ENCODE results near the gene EEFSEC.

EEFSEC gene

DNA sequence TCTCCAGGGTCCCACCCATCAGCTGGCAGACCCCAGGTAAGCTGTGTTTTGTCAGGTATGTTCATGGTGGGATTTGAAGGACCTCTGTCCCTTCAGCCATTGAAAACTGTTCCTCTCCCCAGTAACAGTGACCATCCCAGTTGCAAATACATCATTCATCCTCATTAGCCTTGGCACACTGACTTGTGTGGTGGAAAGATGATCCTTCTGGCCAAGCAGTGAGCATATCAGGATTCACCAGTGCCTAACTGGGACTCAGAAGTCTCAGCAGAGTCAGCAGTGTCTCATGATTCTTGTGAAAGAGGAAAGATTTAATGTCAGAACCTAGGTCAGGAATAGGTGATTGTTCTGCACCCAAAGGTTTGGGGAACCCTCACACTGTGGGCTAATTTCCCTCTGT, 223.2 kb downstream of the EEFSEC start:
- no peak for DNase-seq

- no peak for DNase-seq
Measured at GRCh38 chr3:128378631-128379347, 225.5 kb downstream of the EEFSEC start.

DNA sequence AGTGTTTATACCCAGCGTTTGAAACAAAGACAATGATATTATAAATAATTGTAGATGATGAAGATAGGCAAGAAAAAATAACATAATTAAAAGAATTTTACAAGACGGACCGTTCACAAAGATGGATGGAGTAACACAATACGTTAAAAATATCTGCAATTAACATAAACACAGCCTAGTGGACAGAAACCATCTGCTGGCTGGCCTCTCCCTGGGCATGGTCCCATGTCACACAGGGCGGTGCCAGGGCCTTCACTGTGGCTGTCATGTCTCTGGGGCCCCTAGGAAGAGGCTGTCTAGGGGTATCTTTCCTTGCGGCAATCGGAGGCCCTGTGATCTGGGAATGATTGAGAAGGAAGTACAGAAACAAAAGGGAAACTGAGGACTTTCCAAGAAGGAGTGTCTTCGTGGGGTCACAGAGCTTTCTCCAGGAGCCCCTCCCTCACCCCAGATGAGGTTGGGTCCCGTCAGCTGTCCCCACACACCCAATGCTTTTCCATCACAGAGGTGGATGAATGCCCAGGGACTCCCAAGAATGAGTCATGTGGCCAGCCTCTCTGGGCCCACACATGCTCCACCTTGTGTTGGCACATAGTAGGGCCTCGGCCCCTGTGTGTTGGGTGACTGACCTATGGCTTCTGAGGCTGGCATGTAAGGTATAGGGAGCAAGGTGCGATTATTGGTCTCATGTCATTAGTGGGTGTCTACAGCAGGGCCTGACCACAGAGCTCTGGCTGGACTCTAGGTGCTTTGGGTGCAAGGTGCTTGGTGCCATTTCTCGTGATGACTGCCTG, 226.3 kb downstream of the EEFSEC start:
- no peak for DNase-seq

DNA sequence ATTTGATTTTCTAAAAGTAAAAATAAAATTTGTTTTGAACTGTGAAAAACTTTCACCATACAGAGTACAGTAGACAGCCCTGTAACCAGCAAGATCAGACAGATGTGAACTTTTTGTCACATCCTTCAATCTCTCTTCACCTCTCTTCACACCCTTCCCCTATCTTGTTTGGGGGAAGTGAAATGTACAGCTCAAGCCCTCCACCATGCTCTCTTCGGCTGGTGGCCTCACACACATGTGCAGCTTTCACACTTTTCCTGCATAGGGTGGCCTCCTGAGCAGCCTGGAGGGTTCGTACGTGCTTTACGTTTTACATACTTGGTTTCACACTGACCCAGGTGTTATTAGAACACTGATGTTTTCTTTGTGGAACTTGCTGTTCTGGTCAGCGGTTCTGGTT, 227.0 kb downstream of the EEFSEC start:
- DNase-seq = no peak

- DNase-seq = no peak
Measured at GRCh38 chr3:128380719-128381118, 227.4 kb downstream of the EEFSEC start.

DNA sequence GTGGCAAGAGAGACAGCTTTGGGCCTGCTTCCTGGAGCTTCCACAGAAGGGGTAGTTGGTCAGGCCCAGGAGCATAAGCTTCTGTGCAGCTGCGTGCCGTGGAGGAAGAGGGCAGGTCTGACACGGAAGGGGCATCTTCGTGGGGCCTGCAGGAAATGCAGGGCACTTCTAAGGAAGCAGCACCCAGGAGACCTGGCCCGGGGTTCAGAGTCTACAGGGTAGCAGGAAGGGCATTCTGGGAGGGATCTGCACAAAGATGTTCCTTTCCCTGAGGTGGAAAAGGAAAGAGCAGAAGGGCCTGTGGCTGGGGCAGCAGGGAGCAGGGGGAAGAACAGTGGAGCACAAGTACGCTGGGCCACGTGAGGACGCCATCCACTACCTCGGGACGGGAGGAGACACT, 228.3 kb downstream of the EEFSEC start:
- no peak for DNase-seq

- no peak for DNase-seq
Measured at GRCh38 chr3:128382221-128382807, 229.0 kb downstream of the EEFSEC start.

- DNase-seq = peak; percentile 30
Measured at GRCh38 chr3:128383316-128384235, 230.3 kb downstream of the EEFSEC start.

DNA sequence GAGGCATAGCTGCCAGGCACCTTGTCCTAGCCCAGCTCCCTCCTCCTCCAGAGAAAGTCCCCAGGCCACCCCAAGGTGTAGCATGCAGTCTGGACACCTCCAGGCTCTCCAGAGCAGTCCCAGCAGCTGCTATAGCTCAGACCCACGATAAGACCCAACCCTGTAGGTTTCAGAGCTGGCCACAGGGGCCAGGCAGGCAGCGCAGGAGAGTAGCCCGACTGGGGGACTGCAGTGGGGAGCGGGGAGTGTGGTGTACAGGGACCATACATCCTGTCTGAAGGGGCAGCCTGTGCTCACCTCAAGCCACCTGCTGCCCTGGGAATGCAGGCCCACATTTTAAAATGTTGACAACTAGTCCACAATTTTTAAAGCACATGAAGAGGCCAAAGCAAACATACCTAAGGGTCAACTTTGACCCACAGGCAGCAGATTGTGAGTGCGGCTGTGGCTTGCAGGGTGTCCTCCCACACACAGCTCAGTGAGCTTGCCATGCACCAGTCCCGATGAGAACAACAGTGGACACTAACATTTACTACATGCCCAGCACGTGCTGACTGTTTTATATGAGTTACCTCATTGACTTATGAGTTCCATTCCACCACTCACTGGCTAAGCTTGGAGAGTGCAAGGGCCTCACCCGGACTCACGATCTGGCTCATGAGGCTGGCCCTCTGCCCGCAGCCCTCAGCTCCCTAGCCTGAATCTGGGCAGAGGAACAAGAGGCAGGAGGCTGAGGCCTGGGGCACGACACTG, 232.0 kb downstream of the EEFSEC start:
- no peak for DNase-seq

- no peak for DNase-seq
Measured at GRCh38 chr3:128388932-128389331, 235.7 kb downstream of the EEFSEC start.

DNA sequence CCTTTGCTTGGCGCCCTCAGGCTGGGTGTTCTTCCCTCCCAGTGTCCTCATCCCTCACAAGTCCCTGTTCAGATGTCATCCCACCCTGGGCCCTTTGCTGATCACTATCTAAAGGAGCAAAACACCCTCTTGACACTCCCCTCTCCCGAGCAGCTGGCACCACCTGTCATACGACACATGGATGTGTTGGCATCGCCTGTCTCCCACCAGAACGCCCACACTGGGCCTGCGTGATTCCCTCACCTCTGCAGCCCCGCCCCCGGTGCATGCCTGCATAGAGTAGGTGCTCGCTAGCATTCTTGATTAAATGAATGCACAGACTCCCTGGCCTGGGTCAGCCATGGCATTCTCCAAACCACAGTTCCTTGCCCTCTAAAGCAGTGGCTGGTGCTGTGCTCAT, 237.6 kb downstream of the EEFSEC start:
- no peak for DNase-seq

GRCh38 chr3:128392021-128392420, 238.7 kb downstream of the EEFSEC start:
- DNase-seq = no peak

DNA sequence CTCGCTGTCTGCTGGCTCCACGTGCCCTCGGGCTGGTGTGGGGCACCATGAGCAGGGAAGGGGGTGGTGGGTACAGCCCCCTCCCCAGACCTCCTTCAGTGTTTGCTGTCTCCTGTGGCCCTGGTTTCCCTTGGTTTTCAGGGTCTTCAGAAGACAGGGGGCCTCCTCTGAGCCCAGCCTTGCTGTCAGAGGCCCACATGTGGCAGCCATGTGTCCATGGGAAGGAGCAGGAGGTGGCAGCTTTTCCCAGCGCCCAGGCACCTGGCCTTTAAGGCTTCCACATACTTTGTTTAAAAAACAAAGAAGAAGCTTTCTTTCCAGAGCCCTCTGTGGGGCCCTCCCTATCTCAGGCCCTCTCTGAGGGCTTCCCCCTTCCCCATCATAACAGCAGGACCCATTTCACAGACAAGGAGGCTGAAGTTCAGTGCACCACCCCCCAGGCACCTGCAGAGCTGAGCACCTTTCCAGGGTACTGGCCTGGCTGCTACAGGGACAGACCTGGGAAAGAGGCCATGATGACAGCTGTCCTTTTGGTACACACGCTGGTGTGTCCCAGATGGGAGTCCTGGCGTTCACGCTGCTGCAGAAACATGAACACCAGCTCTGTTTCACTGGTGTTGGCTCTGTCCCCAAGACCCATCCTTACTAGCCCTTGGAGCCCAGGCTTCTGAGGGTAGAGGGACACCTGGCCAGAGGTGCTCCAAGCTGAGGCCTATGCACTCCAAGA, 239.7 kb downstream of the EEFSEC start:
- DNase-seq = no peak

- no peak for DNase-seq
Measured at GRCh38 chr3:128394033-128394432, 240.8 kb downstream of the EEFSEC start.

DNA sequence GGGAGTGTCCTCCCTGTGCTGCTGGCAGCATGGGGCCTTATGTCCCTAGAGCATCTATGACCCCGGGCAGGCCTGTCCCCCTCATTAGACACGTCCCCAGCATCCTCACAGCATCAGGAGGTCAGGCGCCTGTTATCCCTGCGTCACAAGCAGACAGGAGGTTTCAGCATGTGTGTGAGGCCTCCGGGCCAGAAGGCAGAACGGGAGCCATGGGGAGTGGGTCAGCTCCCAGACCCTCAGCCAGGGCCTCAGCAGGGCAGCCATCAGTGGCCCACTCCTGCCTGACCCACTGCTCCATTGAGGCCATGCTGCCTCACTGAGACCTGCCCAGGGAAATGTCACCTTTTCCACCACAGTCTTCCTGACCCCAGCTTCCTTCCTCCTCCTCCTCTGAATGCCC, 241.8 kb downstream of the EEFSEC start:
- DNase-seq = no peak

- no peak for DNase-seq
Measured at GRCh38 chr3:128395500-128396162, 242.3 kb downstream of the EEFSEC start.

- no peak for DNase-seq
Measured at GRCh38 chr3:128397484-128397883, 244.2 kb downstream of the EEFSEC start.

- DNase-seq = no peak
Measured at GRCh38 chr3:128398586-128398985, 245.3 kb downstream of the EEFSEC start.

DNA sequence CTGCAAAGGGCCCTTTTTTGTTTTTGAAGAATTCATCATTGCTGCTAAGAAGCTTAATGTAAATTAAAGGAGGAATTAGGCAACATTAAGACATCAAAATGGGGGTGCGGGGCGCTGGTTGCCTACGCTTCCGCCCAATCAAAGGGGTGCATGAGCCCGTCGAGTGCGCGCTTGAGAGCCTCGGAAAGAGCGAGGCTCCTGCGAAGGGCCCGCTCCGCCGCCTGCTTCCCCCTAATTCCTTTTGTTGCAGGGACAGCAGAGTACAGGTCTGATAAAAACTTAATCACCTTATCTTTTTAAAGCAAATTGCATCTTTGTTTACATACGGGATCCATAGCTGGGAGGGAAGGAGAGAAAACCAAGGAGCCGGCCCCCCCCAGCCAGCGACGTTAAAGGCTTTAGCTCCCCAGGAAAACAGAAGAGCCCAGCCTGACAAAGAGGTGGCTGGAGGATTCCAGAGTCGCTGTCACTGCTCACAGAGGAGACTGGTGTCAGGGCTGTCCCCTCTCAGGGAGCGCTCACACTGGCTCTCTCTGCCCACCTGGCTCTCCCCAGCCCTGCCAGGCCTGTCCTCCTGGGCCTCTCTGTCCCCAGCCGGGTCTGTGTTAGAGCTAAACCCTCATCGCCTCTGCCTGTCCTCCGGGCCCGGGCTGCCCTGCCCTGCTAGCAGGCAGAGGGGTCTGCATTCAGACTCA, 246.1 kb downstream of the EEFSEC start:
- DNase-seq = no peak

- no peak for DNase-seq
Measured at GRCh38 chr3:128400671-128401070, 247.4 kb downstream of the EEFSEC start.

All from stimulated activated CD4-positive, alpha-beta T cell treated with anti-CD3 and anti-CD28 coated beads, Interleukin-1b, Interleukin-23, amount 100 ng/mL, for 48 hours (primary cell).